HG03139 (cell line): ENCODE measurements around the gene TTLL11.

Source experiments
- ATAC-seq: cut with Tn5 transposase; IDR thresholded peaks from one replicate; pipeline ENCODE4 v1.9.1; 2021; ENCODE audit not compliant: unreplicated experiment

TTLL11 gene

DNA sequence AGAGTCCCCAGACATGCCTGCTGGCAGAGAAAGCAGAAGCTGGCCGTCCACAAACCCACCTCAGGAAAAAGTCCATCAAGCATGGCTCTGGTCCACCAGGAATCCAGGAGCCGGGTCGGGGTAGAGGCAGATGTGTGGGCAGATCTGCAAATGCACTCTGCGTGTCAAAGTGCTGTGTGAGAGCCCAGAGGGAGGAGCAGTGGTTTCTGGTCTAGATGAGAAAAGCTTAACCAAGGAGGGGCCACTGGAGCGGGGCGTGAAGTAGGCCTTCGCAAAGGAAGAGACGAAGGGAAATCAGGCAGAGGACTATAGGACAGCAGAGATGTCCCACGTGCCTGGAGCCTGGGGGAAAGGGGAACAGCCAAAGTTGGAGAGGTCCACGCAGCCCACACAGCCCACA lies 40.0 kb downstream of the TTLL11 start:
- ATAC-seq: no peak

DNA sequence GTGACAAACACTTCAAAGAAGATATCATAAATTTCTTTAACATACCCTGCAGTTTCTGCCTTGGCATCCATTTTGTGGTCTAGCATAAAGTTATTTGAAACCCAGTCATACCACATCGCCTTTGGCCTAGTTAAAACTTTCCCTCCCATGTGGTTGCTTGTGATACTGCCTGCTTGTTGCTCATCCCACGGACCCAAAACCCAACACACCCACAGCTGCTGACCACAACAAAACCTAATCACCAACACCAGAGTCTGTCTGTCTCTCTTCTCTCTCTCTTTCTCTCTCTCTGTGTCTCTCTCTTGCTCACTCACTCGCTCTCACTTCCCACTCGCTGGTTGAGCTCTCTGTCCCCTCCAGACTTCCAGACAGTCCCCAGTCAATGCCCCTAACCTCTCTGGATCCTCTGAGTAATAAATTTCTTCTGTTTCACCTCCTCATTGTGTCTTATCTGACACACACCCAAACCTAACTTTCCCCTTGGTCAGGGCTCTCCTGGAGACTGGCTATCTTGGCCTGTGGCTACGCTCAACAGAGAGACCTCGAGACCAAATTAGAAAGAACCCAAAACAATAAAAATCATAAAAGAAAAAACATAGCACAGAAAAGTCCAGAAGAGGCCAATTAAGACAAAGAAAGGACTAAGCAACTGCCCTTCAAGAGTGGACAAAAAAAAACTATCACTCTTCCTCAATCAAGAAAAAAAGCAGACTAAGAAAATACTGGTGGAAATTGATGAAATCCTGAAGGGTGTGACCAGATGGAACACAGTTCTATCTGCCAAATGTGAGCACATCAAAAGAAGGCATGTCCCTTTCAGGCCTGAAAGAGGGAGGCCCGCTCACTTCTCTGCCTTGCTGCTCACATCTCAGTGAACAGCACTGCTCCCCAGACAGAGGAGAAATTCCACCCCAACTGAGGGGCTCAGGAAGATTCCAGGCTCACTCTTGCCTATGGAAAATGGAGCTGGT lies 41.5 kb downstream of the TTLL11 start:
- no peak for ATAC-seq

DNA sequence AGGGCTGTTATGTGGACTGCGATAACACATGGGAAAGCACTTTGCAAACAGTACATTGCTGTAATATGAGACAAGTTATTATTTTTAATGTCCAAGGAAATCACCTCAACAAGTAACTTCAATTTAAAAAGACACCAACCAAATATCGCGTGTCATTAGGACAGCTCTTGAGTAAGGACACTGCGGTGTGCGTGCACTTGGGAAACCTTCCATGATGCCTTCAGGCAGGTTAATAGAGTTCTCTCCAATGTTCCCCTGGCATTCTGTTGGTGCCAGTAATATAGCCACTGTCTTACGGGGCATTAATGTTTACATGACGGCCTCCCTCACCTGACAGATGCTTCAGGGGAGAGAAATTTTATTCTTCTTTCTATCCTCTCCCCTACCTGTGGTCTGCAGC lies 42.9 kb downstream of the TTLL11 start:
- ATAC-seq: no peak

DNA sequence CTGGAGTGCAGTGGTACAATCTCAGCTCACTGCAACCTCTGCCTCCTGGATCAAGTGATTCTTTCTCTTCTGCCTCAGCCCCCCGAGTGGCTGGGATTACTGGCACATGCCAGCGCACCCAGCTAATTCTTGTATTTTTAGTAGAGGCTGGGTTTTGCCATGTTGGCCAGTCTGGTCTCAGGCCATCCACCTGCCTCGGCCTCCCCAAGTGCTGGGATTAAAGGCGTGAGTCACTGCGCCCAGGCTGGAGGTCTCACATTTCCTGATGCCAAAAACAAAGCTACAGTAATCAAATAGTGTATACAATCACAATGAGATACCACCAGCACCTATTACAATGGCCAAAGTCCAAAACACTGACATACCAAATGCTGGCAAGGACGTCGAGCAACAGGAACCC lies 51.1 kb downstream of the TTLL11 start:
- ATAC-seq: no peak

DNA sequence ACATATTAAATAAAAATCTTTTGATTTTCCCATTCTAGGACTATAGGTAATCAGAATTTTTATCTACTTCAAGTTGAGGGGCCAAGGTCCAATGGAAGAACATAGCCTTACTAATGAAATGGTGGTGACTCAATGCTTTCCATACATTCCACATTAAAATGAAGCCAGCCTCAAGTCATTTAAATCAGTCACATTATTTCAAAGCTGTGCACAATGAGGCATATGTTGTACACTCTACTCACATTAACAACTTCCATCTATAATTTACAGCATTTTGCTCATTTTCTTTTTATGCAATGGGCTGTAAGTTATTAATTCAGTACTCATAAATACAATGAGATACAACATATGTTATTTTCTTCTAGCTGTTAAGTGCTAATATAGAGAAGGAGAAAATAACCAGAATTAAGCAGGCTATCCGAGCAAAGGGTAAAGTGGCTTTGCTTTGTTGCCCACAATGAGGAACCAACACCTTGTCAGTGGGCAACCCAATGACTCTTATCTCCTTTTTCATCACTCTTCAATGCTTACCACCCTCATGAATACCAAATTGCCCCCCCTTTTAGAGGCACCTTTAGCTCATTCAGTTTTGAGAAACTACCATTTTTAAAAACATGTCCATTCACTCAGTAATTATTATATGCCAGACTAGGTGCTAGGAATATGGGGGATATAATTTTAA lies 52.4 kb downstream of the TTLL11 start:
- no peak for ATAC-seq

DNA sequence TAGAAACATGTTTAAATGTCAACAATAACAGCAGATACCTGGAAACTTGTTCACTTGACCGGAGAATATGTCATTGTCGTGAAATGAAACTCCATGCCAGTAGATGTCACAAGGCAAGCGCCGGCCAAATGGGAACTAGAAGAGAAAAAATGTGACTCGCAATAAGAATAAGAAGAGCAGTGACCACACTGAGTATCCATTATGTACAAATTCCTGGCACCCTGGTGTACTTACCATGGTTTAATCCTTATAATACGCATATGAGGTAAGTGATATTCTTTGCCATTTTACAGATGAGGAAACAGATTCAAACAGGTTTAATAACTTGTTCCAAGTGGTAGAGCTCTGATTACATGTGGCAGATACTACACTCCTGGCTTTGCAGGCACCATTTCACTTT lies 53.9 kb downstream of the TTLL11 start:
- no peak for ATAC-seq

DNA sequence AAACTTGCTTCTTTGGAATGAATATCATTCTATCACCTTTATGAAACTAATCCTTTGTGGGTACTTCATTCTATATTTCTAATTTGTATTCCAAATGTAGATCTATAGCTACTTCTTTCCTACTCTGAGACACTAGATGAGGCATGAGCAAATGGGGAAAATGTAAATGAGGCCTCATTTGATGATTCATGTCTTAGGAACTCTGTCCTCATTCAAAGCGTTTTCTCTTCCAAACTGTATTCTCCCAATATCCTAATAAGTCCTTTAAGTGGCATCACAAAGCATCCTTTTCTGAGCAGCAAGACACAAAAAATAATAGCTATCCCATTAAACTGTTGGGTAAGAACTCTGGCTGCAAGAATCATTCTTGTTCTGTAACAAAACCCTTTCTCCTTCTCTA lies 56.1 kb downstream of the TTLL11 start:
- no peak for ATAC-seq

DNA sequence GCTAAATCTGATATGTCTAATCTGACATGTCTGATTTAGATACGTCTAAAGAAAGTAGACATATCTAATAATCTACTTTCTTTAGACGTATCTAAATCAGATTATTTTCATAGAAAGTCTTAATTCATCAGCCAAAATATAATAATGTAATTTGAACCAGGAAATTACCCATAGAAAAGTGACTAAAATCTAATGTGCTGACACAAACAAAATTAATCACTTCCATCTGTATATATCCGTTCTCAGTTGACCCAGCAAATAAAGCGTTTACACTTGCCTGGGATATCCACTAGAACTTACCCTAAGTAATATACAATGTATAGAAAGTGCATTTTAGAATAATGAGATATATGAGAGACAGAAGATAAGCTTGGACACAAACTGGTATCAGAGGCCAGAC lies 56.7 kb downstream of the TTLL11 start:
- ATAC-seq: no peak

DNA sequence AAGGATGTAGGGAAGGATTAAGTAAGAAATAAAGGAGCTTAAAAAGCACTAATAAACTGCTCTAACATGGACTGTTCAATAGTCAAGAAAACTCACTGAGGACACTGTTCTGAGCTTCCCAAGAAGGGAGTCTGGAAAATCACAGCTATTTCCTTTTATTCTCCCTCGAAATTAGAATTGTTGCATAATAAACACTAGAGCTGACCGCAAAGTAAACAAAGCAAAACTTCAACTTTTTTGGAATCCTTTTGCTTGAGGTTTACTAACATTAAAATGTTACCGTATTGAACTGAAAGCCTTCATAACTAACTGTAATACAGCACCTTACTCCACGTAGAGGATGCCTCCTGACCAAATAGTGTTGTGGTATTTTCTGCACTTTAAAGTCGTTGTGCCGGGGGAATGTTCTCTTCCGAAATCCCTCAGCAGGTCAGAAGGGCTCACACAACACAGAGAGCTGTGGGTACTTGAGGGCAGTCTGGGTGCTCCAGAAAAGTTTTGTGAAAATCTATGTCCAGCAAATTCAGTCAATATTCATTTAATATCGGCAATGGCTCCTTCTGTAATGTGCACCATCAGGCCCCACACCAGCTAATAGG lies 59.2 kb downstream of the TTLL11 start:
- ATAC-seq: no peak

DNA sequence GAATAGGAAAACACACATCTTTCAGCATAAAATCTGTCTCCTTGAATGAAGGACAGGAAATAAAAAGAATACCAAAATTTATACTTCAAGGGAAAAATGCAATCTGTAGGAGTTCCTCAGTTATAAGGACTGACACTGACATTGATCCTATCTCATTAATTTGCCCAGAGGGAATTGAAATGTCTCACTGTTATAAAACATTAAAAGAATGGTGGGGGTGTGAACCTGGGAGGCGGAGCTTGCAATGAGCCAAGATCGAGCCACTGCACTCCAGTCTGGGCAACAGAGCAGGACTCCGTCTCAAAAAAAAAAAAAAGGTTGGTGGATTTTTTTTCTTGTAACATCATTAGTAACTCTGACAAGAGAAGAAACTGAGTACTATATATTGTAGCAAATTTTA lies 60.8 kb downstream of the TTLL11 start:
- no peak for ATAC-seq

DNA sequence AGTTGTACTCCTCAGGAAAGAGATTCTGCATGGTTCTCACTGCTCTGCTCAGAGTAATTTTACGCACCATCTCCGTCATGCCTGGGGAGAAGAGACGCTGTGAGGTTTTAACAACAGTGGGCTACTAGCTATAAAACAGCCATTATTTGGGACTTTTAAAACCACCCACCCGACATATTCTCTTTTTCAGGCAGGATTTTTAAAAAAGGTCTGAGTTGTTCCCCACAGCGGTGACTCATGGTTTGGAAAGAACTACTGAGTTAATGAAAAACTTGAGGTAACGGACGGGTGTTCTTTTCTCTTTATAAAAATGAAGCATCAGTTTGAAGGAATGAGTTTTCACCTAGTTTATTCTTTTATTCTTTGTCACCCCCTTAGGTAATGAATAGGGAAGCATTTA lies 61.3 kb downstream of the TTLL11 start:
- ATAC-seq: no peak

DNA sequence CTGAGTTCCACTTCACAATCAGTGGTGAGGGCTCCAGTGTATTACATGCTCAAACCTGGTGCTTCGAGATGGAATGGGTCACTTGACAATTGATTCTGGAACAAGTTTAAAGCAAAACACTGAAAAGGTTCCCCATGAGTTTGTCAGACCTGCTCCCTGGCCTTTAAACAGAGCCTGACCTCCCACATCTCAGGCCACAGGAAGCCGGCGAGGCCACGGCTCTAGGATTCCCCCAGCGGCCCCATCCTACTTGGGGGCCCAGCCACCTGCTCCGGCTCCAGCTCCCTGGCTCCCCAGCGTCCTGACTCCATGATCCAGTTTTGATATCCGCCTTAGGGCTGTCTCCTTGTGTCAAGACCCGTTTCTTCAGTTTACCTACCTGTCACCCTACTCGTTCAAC lies 62.0 kb downstream of the TTLL11 start:
- no peak for ATAC-seq

DNA sequence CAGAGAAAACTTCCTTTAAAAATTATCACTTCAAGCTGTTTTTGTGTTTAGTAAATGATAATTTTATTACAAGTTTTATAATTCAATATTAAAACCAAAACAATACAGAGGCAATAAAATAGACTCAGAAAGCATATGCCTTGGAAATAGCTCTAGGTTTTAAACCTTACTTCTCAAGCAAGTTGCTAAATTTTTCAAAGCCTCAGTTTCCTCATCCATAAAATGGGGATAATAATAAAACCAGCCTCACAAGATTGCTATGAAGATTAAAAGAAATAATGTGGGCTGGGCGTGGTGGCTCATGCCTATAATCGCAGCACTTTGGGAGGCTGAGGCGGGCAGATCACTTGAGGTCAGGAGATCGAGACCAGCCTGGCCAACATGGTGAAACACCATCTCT lies 62.8 kb downstream of the TTLL11 start:
- ATAC-seq: no peak

DNA sequence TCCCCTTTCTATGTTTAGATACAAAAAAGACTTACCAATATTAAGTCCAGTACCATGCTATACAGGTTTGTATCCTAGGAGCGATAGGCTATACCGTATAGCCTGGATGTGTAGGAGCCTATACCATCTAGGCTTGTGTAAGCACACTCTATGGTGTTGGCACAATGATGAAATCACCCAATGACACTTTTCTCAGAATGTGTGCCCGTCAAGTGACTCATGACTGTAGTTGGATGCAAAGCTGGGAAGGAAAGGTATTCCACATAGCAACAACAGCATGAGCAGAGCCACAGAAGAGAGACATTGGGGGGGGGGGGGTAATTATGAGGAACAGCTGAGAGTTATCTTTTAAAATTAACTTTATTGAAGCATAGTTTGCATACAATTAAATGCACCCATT lies 63.2 kb downstream of the TTLL11 start:
- ATAC-seq: no peak

DNA sequence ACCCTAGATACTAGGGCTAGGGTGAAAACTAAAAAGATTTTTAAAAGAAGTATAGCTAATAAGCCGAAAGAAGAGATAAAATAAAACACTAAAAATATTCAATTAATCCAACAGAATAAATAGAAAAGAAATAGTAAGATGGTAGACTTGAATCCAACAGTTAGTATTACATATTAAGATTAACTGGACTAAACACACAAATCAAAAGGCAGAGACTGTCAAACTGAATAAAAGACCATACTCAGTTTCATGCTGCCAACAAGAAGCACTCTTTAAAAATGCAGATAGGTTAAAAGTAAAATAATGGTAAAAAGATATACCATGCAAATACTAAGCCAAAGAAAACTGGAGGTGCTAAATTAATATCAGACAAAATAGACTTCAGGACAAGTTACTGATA lies 65.0 kb downstream of the TTLL11 start:
- ATAC-seq: no peak

DNA sequence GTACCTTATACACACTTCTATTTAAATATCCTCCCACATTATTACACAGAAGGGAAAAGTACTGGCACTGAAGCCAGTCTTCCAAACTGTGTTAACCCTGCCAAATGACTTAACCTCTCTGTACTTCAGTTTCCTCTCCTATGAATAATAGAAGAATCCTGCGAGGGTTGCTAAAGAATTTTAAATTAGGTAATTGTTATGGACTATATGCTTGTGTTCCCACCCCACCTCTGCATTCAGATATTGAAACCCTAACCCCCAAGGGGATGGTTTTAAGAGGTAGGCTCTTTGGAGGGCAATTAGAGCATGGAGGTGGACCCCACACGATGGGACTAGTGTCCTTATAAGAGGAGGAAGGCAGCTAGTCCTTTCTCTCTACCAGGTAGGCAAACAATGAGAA lies 72.7 kb downstream of the TTLL11 start:
- ATAC-seq: no peak

DNA sequence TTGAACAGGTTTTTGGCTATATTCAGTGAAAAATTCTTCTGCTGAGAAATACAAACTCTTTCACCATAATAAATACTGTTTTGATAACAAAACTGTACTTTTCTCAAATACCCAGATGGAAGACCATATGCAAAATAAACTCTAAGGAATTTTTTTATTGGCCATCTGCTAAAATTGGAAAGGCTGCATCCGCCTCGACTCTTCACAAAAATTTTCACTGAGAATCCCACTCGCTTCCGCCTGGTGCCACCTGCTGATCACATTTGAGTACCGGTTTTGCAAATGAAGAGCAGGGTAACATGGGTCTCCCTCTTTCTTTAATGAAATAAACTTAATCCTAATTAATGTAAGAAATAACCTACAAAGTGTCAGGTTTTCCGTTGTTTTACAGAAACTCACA lies 76.4 kb downstream of the TTLL11 start:
- ATAC-seq: no peak

DNA sequence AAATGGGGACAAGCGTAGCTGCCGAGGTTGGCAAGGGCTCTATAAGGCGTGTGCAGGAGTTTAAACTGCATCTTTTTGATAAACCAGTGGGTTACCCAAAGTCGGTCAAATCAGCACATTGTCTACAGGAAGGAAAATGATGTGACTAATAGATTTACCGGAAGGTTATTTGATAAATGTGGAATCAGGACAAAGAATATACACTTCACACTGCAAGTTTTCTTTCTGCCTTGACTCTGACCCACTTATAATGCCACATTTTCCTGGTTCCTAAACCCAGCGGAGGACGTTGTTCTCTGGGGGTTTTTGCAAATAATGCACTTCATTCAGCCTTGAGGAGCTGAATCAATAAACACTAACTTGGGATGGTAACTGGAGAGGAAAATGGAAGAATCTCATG lies 76.8 kb downstream of the TTLL11 start:
- no peak for ATAC-seq

DNA sequence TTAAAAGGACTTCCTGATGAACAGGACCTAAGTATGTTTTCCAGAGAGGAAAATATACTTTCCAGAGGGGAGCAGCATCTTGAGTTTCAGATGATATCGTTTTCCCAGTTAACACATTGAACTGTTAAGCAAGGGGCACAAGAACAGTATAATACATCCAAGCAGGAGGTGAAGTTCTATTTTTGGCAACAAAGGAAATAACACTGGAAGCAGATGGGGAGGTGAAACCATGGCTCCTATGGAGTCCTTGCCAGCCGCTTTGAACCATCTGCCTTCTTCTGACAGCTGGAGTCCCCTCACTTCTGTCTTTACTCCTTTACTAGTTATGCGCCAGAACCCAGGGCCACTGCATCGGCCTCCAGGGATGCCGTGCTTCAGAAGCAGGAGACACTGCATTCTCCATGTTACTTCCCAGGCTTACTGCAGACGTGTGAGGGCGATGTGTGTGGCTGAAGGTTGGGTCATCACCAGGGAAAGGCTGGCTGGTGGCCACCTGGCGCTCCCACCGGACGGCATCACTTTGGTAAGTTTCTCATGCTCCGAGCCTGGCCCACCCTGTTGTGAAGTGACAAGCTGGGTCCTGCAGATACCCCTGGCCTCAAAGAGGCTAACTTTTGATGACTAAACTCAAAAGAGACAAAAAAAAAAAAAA lies 77.8 kb downstream of the TTLL11 start:
- ATAC-seq: no peak

DNA sequence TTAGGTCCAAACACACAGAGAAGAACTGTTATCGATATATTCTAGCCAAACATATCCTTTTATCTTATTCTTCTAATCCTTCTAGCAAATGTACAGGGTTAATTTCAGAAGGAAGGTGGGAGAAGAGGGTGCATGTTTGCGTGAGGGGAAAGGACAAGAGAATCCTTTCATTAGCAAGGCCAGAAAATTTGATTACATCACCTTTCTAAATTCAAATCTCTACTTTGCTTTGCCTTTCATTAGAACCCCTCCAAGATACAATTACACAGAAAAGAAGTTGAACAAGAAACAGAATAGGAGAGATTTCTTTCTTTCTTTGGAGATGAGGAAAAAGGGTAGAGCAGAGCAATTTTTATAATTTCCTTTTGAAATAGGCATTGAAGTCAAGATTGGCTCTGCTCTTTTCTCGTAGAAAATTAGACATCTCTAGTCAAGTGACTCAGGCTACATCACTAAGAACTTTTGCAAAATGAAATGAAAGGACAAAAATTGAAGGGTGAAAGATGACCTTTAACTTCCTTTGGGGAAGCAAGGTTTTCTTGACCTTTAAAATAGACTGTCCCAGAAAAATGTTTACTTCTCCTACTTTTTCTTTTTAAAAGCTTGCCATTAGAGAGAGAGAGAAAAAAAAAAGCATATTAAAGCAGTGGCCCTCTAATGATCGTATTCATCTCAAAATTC lies 81.2 kb downstream of the TTLL11 start:
- no peak for ATAC-seq

DNA sequence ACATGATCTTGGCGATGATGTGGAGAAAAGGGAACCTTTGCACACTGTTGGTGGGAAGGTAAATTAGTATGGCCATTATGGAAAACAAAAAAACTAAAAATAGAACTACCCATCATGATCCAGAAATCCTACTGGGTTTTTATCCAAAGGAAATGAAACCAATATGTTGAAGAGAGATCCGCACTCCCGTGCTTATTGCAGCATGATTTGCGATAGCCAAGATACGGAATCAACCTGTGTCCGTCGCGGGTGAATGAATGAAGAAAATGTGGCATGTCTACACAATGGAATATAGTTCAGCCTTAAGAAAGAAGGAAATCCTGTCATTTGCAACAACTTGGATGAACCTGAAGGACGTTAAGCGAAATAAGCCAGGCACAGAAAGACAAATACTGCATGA lies 84.5 kb downstream of the TTLL11 start:
- no peak for ATAC-seq
